GM12892 (cell line): ENCODE data around the gene UIMC1.

Experiments
- POLR2A ChIP-seq: IDR thresholded peaks from 2 replicates; pipeline ENCODE4 v1.6.1; 2011; ENCODE audit warnings: low read depth, low read length, control low read depth
- POLR2AphosphoS5 ChIP-seq: IDR thresholded peaks from 2 replicates; pipeline ENCODE4 v1.6.1; 2011; ENCODE audit warnings: low read depth, low read length, control low read depth
- TAF1 ChIP-seq: IDR thresholded peaks from 2 replicates; pipeline ENCODE4 v1.6.1; 2011; ENCODE audit warnings: low read depth, mild to moderate bottlenecking, control low read depth, low read length, borderline replicate concordance

DNA sequence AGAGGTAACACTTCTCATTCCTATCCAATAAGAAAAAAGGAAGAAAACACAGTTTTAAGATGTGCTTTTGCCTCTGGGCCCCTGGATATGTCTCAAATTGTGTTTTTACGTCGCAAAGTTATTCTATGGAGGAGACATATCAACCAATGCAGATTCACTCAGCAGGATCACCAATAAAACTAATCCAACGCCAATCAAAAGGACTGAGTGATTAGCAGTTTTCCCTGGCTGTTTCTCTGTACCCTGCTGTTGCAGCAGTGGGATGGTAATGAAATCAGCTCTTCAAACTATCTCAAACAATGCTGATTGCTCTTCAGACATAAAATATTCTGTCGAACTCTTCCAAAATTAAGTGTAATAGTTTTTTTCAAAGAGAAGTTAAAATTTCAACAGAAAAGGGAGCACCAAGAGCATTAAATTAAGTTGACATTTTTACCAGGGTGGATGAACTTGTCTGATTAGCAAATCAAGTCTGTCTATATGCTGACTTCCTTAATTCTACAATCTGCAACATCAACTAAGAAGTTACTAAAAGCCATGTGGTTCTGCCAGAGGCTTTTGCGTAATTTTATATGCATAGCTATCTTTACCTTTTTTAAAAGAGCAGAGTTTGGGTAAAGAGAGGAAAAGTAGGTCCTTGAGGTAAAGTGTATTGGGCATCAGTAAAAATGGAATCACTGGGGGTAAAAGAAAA lies 97.8 kb downstream of the UIMC1 start:
- TF ChIP-seq POLR2A = no peak
- TF ChIP-seq POLR2AphosphoS5 = no peak
- no peak for TF ChIP-seq TAF1
